Stimulated activated naive CD4-positive, alpha-beta T cell (primary cell): Measurements from ENCODE around the gene ZNF318.

Source experiments
- DNase-seq, 6 experiments: peaks; one replicate each; lab custom pipeline; 2025; lab: John Stamatoyannopoulos, UW

ZNF318 gene

GRCh38 chr6:43301081-43301870 lies 68.2 kb downstream of the ZNF318 start:
- no peak for DNase-seq

- no peak for DNase-seq
Measured at GRCh38 chr6:43299338-43300293, 69.8 kb downstream of the ZNF318 start.

- DNase-seq = no peak
Measured at GRCh38 chr6:43298565-43299337, 70.7 kb downstream of the ZNF318 start.

DNA sequence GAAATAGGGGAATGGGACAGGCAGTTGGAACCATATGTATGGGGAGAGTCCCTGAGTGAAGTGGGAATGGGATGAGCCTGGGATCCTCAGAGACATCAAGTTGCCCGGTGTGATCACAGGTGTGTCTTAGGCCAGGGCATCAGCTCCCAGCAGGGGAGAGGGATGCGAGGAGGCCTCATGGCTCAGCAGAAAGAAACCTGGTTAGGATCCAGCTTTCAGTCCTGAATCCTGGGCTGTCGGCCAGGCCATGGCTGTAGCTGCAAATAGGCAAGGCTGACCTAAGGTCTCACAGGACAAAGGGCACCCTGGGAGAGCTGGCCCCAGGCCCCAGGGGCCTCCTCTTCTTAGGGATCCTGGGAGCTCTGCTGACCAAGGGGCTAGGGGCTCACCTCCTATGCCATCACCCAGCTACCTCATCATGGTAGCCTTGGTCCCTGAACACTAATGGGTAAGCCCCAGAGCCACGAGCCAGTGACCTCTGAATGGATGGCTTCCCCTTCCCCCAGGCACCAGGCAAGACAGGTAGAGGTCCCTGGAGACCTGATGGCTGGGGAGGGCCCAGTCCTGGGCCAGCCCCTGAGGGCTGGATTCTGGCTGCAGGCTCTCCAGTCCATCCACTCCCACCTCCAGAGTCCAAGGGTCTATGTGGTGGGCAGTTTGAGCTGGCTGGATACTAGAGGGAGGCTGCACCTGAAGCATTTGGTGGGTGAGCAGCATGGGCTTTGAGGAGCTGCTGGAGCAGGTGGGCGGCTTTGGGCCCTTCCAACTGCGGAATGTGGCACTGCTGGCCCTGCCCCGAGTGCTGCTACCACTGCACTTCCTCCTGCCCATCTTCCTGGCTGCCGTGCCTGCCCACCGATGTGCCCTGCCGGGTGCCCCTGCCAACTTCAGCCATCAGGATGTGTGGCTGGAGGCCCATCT lies 71.5 kb downstream of the ZNF318 start, which contains the start of gene SLC22A7:
Gene SLC22A7 (plus strand): TSS at position 617 of the 921 bp plus-strand sequence. CDS start 99 bp downstream, at position 716.
- DNase-seq = no peak

DNA sequence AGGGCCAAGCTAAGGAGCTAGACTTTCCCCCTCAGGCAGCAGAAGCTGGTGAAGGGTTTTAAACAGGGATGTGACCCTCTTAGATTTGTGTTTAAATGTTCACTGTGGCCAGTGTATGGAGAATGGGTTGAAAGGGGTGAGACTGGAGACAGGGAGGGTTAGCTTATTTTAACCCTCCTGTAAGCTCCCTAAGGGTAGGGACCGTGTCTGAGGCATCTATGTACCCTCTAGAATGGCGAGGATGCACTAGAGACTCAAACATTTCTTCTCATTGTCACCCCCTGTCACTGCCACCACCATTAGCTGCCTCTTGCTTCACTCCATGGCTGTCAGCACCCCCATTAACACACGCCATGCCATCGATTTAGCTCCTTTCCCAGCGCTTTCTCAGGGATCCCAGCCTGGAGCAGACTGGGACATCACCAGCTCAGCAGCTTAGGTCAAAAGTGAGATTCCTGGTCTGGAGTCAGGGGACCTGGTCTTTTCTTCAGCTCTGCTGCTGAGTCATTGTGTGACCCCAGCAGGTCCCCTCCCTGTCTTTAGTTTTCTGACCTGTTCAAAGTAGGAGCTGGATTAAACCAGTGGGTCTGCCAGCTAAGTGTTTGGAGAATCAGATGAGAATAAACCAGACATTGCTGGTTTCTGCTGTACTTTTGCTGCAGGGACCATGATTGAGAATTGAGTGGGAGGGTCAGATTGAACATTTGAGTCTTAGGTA lies 72.5 kb downstream of the ZNF318 start:
- no peak for DNase-seq

- DNase-seq = no peak
Measured at GRCh38 chr6:43295456-43295855, 74.0 kb downstream of the ZNF318 start.

DNA sequence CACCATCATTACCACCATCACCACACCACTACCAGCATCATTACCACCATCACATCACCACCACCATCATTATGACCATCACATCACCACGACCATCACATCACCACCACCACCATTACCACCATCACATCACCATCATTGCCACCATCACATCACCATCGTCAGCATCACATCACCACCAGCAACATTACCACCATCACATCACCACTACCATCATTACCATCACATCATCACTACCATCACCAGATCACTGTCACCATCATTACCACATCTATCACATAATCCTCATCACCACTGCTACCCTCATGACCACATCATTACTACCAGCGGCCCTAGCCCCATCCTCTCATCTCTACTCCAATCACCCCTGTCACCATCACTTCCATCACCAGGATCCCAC lies 74.9 kb downstream of the ZNF318 start:
- no peak for DNase-seq

DNA sequence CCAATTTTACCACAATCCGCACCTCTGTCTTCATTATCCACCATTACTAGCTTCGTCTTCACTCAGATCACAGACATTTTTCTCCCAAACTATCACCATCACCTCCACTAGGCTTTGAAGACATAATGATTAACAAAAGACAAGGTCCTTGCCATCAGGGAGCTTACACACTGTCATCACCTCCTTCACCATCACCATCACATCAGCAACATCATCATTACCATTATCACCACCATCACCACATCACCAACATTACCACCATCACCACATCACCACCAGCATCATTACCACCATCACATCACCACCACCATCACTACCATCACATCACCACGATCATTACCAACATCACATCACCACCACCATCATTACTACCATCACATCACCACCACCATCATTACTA lies 75.7 kb downstream of the ZNF318 start:
- no peak for DNase-seq

- no peak for DNase-seq
Measured at GRCh38 chr6:43292763-43293318, 76.6 kb downstream of the ZNF318 start.

DNA sequence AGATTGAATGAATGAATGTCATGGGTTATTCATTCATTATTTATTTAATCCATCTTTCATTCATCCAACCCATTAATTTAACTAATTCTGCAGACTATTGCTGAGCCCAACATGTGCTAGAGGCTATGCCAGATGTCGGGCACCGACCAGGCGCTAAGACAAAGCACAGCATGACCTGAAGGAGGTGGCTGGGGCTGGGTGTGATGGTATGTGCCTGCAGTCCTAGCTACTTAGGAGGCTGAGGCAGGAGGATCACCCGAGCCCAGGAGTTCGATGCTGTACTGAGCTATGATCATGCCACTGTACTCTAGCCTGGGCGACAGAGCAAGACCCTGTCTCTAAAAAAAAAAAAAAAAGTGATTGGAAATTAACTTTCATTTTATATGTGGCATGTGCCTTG lies 77.1 kb downstream of the ZNF318 start:
- no peak for DNase-seq

- DNase-seq = no peak
Measured at GRCh38 chr6:43291708-43292107, 77.7 kb downstream of the ZNF318 start.

DNA sequence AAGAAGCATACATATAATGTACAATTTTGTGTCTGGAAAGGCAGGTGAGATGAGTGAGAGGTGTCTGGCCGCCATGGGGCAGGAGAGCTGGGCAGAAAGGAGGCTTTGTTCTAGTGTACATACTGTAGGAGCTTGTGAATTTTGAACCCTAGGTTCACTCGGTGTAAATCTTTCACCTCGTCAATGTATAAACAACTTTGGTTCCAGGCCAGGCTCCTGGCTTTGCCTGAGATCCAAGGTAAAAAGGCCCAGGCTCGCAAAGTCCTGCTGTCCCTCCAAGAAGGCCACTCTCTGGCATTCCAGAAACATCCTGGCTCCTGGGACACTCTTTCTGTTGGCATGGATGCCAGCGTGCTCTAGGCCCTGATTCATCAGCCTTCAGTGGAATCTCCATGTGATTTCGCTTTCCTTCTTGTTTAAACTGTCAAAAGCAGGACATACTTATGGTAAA lies 78.5 kb downstream of the ZNF318 start:
- no peak for DNase-seq

DNA sequence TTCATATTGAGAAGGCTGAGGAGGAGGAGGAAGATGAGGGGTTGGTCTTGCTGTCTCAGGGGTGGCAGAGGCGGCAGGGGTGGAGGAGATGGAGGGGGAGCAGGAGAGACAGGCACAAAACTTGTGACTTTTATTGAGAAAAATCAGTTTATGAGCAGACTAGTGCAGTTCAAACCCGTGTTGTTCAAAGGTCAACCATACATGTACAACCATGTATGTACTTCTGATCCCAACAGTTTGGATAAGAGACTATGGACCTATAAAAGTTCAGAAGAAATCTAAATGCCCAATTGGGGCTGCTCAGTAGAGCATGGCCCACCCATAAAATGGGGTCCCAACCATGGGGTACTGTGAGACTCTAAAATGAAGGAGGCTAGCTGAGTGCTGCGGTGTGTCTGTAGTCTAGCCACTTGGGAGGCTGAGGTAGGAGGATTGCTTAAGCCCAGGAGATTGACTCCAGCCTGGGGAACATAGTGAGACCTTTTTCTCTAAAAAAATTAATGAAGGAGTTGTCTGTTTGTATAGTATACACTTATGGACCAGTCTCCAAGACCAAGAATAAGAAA lies 79.0 kb downstream of the ZNF318 start:
- no peak for DNase-seq

DNA sequence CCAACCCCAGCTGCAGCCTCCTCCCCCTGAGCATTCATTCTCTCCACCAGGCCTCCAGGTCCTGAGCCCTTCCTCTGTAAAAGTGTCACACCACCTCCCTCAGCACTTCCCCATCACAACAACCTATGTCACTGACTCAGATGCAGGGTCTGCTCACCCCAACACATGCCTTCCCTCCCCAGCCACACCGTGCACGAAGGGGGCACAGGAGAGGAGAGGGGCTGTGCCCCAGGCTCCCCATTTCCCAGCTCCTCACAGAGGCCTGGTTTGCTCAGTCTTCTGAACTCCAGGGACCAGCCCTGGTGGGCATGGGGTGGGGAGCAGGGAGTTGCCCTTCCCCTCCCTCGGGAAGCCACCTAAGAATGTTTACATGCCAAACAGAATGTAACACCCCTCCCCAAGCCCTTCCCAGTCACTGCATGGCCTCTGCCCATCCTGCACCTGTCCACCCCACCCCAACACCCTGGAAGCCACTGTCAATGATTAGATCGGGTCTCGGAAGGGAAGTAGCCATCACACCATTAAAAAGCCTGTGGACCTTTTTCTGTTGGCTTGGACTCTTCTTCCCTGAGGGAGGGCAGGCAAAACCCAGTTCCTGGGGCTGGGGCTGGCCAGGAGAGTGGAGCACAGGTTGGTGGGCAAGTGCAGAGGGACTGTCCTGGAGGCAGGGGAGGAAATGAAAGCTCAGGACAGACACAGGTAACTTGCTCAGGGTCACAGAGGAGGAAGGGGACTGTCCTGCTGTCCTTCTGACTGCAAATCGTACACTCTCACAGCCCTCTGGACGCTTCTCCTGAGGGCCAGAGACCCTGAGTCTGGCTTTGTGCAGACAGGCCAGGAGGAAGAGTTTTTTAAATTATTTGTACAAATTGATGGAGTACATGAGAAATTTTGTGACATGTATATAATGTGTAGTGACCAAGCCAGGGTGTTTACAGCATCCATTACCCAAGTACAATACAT lies 81.4 kb downstream of the ZNF318 start:
- DNase-seq = no peak

- DNase-seq = no peak
Measured at GRCh38 chr6:43286980-43287716, 82.3 kb downstream of the ZNF318 start.

DNA sequence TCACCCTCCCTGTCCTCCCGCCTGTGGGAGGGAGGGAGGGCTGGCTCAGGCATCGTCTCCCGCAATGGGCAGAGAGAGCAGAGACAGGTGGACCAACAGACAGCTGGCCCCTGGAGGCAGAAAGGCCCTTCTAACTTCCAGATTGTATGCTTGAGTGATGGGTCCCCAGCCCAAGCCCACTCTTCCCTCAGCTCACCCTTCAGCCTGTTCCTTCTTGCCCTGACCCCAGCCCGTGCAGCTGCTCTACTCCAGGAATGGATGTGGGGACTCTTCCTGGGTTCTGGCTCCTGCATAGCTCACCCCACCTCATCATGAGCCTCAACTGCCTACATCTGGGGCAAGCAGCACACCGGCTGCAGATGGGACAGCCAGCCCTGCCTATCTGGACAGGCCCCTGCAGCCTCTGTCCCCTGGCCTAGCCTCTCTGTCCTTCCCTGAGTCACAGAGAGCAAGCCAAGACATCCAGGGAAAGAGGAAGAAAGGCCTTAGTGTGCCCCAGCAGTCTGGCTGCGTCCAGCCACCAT lies 82.9 kb downstream of the ZNF318 start:
- no peak for DNase-seq
